ENCODE data around the gene PROSER3.
"Not testable (repeated sequence)": the region's sequence is repeated elsewhere in the genome, so short reads cannot be mapped to it uniquely, and the experiment has no call there.

PROSER3 gene

GRCh38 chr19:35721374-35721773 is 36.6 kb upstream of the PROSER3 start:
- DNase-seq (ENCODE audit: insufficient read length, low spot score) (no peak), FAIRE-seq (no peak)

GRCh38 chr19:35722461-35722860 is 35.5 kb upstream of the PROSER3 start:
- no peak for DNase-seq (ENCODE audit: insufficient read length, low spot score)
- no peak for FAIRE-seq

GRCh38 chr19:35722897-35723296 is 35.1 kb upstream of the PROSER3 start:
- DNase-seq (ENCODE audit: insufficient read length, low spot score) (no peak), FAIRE-seq (no peak)

GRCh38 chr19:35723671-35724070 is 34.3 kb upstream of the PROSER3 start:
- no peak for DNase-seq (ENCODE audit: insufficient read length, low spot score)
- no peak for FAIRE-seq

GRCh38 chr19:35724132-35724531 is 33.8 kb upstream of the PROSER3 start:
- not testable (repeated sequence) for FAIRE-seq; DNase-seq (ENCODE audit: insufficient read length, low spot score)

- no peak for DNase-seq (ENCODE audit: insufficient read length, low spot score)
- FAIRE-seq = no peak
Measured at GRCh38 chr19:35724560-35724959, 33.4 kb upstream of the PROSER3 start.

GRCh38 chr19:35725216-35725861 is 32.6 kb upstream of the PROSER3 start:
- no peak for DNase-seq (ENCODE audit: insufficient read length, low spot score)
- no peak for FAIRE-seq

- DNase-seq (ENCODE audit: insufficient read length, low spot score) (no peak), FAIRE-seq (no peak)
Measured at GRCh38 chr19:35727053-35727955, 30.7 kb upstream of the PROSER3 start.

- DNase-seq (ENCODE audit: insufficient read length, low spot score) (no peak), FAIRE-seq (no peak)
Measured at GRCh38 chr19:35727956-35728706, 29.8 kb upstream of the PROSER3 start.

- DNase-seq (ENCODE audit: insufficient read length, low spot score) (no peak), FAIRE-seq (no peak)
Measured at GRCh38 chr19:35729021-35729420, 29.0 kb upstream of the PROSER3 start.

GRCh38 chr19:35729763-35730162 is 28.2 kb upstream of the PROSER3 start:
- no peak for FAIRE-seq
- no peak for DNase-seq (ENCODE audit: insufficient read length, low spot score)

- FAIRE-seq (no peak), DNase-seq (ENCODE audit: insufficient read length, low spot score) (no peak)
Measured at GRCh38 chr19:35730326-35730725, 27.6 kb upstream of the PROSER3 start.

GRCh38 chr19:35731353-35731752 is 26.6 kb upstream of the PROSER3 start:
- no peak for DNase-seq (ENCODE audit: insufficient read length, low spot score)
- FAIRE-seq = no peak

- no peak for DNase-seq (ENCODE audit: insufficient read length, low spot score)
- no peak for FAIRE-seq
Measured at GRCh38 chr19:35731779-35732405, 26.1 kb upstream of the PROSER3 start.

GRCh38 chr19:35732540-35733179 is 25.3 kb upstream of the PROSER3 start:
- DNase-seq (ENCODE audit: insufficient read length, low spot score) (no peak), FAIRE-seq (no peak)

- DNase-seq (ENCODE audit: insufficient read length, low spot score) (no peak), FAIRE-seq (no peak)
Measured at GRCh38 chr19:35733180-35734125, 24.5 kb upstream of the PROSER3 start.

- no peak for FAIRE-seq
- DNase-seq (ENCODE audit: insufficient read length, low spot score) = no peak
Measured at GRCh38 chr19:35734273-35734672, 23.7 kb upstream of the PROSER3 start.

GRCh38 chr19:35734889-35735288 is 23.1 kb upstream of the PROSER3 start:
- FAIRE-seq (no peak), DNase-seq (ENCODE audit: insufficient read length, low spot score) (no peak)
